WTC11 (cell line): Measurements from ENCODE around the gene OST4. TPM values are rescaled to one million over a fixed set of nuclear protein-coding genes. Genes with fewer than 3 reads are reported as not detected.
A peak's percentile ranks its signal among the peaks of the same experiment; 100 is the strongest.

Experiments
- ERG ChIP-seq: fragments of 250-450 bp; sonication (Bioruptor Pico); IDR thresholded peaks from 2 replicates; pipeline ENCODE4 v1.8.0; 2021; ENCODE audit warnings: mild to moderate bottlenecking
- PREB ChIP-seq: sonication (generic); formaldehyde crosslinking; IDR thresholded peaks from 2 replicates; pipeline ENCODE4 v1.8.1; 2022; ENCODE audit warnings: mild to moderate bottlenecking, missing genetic modification reagents, moderate library complexity, borderline replicate concordance
- PRRX2 ChIP-seq: fragments of 250-450 bp; sonication (Bioruptor Pico); IDR thresholded peaks from 2 replicates; pipeline ENCODE4 v1.8.0; 2021; ENCODE audit warnings: mild to moderate bottlenecking
- STAT6 ChIP-seq: sonication (generic); formaldehyde crosslinking; conservative IDR thresholded peaks from 2 replicates; pipeline ENCODE4 v1.8.1; 2023; ENCODE audit warnings: mild to moderate bottlenecking, low read depth, missing genetic modification reagents, moderate library complexity
- TEAD4 ChIP-seq: sonication (generic); formaldehyde crosslinking; IDR thresholded peaks from 2 replicates; pipeline ENCODE4 v1.8.0; 2022; ENCODE audit warnings: mild to moderate bottlenecking, missing genetic modification reagents
- ZNF281 ChIP-seq: sonication (generic); formaldehyde crosslinking; IDR thresholded peaks from 2 replicates; pipeline ENCODE4 v1.8.0; 2023; ENCODE audit warnings: mild to moderate bottlenecking, missing genetic modification reagents
- ZNF317 ChIP-seq: sonication (generic); formaldehyde crosslinking; IDR thresholded peaks from 2 replicates; pipeline ENCODE4 v1.8.1; 2023; ENCODE audit warnings: low read depth, mild to moderate bottlenecking, moderate library complexity, missing genetic modification reagents, borderline replicate concordance
- ZNF532 ChIP-seq: fragments of 250-450 bp; sonication (Bioruptor Pico); IDR thresholded peaks from 2 replicates; pipeline ENCODE4 v1.9.0; 2021; ENCODE audit warnings: mild to moderate bottlenecking, borderline replicate concordance
- total RNA-seq: library from RNA; stranded (reverse); gene quantifications from 3 replicates; pipeline ENCODE4 v1.2.3, GENCODE V29; 2021
- TF ChIP-seq, protein P1 (sequence below): fragments of 250-450 bp; sonication (Bioruptor Pico); IDR thresholded peaks from 2 replicates; pipeline ENCODE4 v1.9.0; 2021; ENCODE audit warnings: mild to moderate bottlenecking
- TF ChIP-seq, protein P2 (sequence below): fragments of 200-600 bp; IDR thresholded peaks from 2 replicates; pipeline ENCODE4 v1.8.0; 2022; ENCODE audit warnings: antibody characterized with exemption
- TF ChIP-seq, protein P3 (sequence below): sonication (generic); formaldehyde crosslinking; IDR thresholded peaks from 2 replicates; pipeline ENCODE4 v1.8.1; 2022; ENCODE audit warnings: low read depth, mild to moderate bottlenecking, moderate library complexity, missing genetic modification reagents, borderline replicate concordance

OST4 gene
- total RNA-seq, 1 experiment from 2014 or later: 210 TPM

DNA sequence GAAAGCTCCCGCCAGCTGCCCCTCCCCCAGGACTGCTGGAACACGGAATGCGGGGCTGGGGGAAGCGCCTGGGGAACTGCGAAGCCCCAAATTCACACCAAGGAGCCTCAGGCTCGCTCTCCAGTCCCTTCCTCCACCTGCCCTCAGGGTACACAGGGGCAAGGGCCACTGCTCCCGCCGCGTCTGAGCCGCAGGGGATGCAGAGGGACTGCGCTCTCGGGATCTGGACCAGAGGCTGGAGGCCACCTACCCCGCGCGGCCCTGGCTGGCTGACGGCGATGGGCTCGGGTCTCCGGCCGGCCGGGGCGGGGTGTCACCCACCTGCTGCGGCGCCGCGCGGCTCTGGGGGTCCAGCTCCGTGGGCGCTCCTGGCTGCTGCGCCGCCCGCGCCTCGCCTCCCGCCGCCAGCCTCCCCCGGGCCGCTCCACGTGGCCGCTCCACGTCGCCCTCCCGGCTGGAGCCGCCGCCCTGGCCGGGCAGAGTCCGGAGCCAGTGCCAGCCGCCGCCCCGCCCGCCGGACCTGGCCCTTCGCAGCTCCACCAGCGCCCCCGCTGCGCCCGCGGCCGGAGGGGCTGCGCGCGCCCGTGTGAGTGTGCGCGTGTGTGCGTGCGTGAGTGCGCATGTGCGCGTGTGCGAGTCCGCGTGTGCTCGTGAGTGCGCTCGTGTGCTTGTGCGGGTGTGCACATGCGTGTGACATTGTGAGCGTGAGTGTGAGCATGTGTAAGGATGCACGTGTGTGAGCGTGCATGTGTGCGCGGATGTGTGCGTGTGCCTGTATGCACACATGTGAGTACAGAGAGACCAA, 47.3 kb upstream of the OST4 start, which contains the start of gene CGREF1 (continued):
- TF ChIP-seq, protein P1, sequence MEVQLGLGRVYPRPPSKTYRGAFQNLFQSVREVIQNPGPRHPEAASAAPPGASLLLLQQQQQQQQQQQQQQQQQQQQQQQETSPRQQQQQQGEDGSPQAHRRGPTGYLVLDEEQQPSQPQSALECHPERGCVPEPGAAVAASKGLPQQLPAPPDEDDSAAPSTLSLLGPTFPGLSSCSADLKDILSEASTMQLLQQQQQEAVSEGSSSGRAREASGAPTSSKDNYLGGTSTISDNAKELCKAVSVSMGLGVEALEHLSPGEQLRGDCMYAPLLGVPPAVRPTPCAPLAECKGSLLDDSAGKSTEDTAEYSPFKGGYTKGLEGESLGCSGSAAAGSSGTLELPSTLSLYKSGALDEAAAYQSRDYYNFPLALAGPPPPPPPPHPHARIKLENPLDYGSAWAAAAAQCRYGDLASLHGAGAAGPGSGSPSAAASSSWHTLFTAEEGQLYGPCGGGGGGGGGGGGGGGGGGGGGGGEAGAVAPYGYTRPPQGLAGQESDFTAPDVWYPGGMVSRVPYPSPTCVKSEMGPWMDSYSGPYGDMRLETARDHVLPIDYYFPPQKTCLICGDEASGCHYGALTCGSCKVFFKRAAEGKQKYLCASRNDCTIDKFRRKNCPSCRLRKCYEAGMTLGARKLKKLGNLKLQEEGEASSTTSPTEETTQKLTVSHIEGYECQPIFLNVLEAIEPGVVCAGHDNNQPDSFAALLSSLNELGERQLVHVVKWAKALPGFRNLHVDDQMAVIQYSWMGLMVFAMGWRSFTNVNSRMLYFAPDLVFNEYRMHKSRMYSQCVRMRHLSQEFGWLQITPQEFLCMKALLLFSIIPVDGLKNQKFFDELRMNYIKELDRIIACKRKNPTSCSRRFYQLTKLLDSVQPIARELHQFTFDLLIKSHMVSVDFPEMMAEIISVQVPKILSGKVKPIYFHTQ (CRISPR knock-in tag): no peak
- no peak for TF ChIP-seq ERG
- TF ChIP-seq TEAD4: no peak
- TF ChIP-seq PRRX2 (CRISPR knock-in tag): no peak
- TF ChIP-seq STAT6 (CRISPR knock-in tag): peak; percentile 87; the same call in 1 of the 2 replicates
- no peak for TF ChIP-seq ZNF281 (CRISPR knock-in tag)
- no peak for TF ChIP-seq ZNF317 (CRISPR knock-in tag)
- no peak for TF ChIP-seq ZNF532
- TF ChIP-seq, protein P2, sequence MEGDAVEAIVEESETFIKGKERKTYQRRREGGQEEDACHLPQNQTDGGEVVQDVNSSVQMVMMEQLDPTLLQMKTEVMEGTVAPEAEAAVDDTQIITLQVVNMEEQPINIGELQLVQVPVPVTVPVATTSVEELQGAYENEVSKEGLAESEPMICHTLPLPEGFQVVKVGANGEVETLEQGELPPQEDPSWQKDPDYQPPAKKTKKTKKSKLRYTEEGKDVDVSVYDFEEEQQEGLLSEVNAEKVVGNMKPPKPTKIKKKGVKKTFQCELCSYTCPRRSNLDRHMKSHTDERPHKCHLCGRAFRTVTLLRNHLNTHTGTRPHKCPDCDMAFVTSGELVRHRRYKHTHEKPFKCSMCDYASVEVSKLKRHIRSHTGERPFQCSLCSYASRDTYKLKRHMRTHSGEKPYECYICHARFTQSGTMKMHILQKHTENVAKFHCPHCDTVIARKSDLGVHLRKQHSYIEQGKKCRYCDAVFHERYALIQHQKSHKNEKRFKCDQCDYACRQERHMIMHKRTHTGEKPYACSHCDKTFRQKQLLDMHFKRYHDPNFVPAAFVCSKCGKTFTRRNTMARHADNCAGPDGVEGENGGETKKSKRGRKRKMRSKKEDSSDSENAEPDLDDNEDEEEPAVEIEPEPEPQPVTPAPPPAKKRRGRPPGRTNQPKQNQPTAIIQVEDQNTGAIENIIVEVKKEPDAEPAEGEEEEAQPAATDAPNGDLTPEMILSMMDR: no peak
- TF ChIP-seq, protein P3, sequence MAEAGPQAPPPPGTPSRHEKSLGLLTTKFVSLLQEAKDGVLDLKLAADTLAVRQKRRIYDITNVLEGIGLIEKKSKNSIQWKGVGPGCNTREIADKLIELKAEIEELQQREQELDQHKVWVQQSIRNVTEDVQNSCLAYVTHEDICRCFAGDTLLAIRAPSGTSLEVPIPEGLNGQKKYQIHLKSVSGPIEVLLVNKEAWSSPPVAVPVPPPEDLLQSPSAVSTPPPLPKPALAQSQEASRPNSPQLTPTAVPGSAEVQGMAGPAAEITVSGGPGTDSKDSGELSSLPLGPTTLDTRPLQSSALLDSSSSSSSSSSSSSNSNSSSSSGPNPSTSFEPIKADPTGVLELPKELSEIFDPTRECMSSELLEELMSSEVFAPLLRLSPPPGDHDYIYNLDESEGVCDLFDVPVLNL (CRISPR knock-in tag): no peak
- TF ChIP-seq PREB (CRISPR knock-in tag): no peak
- TF ChIP-seq, all 79 proteins: peak for 14
